Suprapubic skin (tissue), 4 donors: ENCODE measurements around the gene MUC5B.

ENCODE experiments used
- EP300 ChIP-seq: sonication (generic); formaldehyde crosslinking; IDR thresholded peaks from one replicate; pipeline ENCODE4 v1.6.1; 2017; ENCODE audit warnings: antibody characterized with exemption
- POLR2A ChIP-seq, 2 donors: fragments of 450-650 bp; IDR thresholded peaks; one replicate each; pipeline ENCODE4 v1.6.1; 2017; ENCODE audit warnings: antibody characterized with exemption in 2 of 2, mild to moderate bottlenecking in 2 of 2, moderate library complexity in 2 of 2
- POLR2AphosphoS5 ChIP-seq, 3 donors: sonication (generic); formaldehyde crosslinking; IDR thresholded peaks; one replicate each; pipeline ENCODE4 v1.6.1; 2017; ENCODE audit warnings: antibody characterized with exemption in 3 of 3
- TF ChIP-seq, protein P1 (sequence below), 2 donors: fragments of 200-600 bp in 1 of 2; fragments of 450-650 bp in 1 of 2; sonication (generic) in 1 of 2; IDR thresholded peaks; one replicate each; pipeline ENCODE4 v1.5.1; 2016 to 2019; ENCODE audit warnings: antibody characterized with exemption in 2 of 2, mild to moderate bottlenecking in 1 of 2, moderate library complexity in 1 of 2

DNA sequence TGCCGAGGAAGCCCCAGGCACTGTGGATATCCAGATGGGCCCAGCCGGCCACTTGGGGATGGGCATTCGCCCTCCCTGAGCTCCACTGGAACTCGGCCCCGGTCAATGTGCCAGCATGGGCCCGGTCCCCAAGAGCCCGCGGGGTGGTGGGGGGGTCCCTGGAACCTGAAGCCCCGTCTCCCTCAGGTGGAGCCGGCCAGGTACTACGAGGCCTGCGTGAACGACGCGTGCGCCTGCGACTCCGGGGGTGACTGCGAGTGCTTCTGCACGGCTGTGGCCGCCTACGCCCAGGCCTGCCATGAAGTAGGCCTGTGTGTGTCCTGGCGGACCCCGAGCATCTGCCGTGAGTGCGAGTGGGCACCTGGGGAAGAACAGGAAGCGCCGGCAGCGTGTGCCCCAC, 44.0 kb upstream of the MUC5B start:
- TF ChIP-seq, protein P1, sequence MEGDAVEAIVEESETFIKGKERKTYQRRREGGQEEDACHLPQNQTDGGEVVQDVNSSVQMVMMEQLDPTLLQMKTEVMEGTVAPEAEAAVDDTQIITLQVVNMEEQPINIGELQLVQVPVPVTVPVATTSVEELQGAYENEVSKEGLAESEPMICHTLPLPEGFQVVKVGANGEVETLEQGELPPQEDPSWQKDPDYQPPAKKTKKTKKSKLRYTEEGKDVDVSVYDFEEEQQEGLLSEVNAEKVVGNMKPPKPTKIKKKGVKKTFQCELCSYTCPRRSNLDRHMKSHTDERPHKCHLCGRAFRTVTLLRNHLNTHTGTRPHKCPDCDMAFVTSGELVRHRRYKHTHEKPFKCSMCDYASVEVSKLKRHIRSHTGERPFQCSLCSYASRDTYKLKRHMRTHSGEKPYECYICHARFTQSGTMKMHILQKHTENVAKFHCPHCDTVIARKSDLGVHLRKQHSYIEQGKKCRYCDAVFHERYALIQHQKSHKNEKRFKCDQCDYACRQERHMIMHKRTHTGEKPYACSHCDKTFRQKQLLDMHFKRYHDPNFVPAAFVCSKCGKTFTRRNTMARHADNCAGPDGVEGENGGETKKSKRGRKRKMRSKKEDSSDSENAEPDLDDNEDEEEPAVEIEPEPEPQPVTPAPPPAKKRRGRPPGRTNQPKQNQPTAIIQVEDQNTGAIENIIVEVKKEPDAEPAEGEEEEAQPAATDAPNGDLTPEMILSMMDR (IDR thresholded peaks at IDR 0.05) = no peak
- no peak for TF ChIP-seq POLR2A (IDR thresholded peaks at IDR 0.05)
- no peak for TF ChIP-seq EP300
- TF ChIP-seq POLR2AphosphoS5 (IDR thresholded peaks at IDR 0.05) = no peak
